Left lung (tissue), 14 donors: Measurements from ENCODE around the gene CIB4. TPM values are rescaled to one million over a fixed set of nuclear protein-coding genes. Genes with fewer than 3 reads are reported as not detected.

Experiments
- ATAC-seq: fragments of 200-7000 bp; cut with Tn5 transposase; one replicate; pipeline ENCODE4 v1.9.1; 2020; ENCODE audit warnings: moderate library complexity
- DNase-seq, 4 donors: peaks; one replicate each; pipeline ENCODE4 v3.0.0-alpha.2; 2013 to 2020
- H3K27ac ChIP-seq, 2 donors: fragments of 200-600 bp; sonication (generic) in 1 of 2; one replicate each; pipeline versions ENCODE4 v1.5.0 to v1.8.0; 2020 to 2021
- H3K27me3 ChIP-seq, 2 donors: fragments of 200-600 bp; sonication (generic) in 1 of 2; one replicate each; pipeline versions ENCODE4 v1.5.0 to v1.8.0; 2020 to 2021
- H3K36me3 ChIP-seq, 2 donors: fragments of 200-600 bp; sonication (generic) in 1 of 2; one replicate each; pipeline versions ENCODE4 v1.5.0 to v1.8.0; 2020 to 2021
- H3K4me1 ChIP-seq, 2 donors: fragments of 200-600 bp; one replicate each; pipeline ENCODE4 v1.8.0; 2021
- H3K4me3 ChIP-seq, 2 donors: fragments of 200-600 bp; sonication (generic) in 1 of 2; one replicate each; pipeline versions ENCODE4 v1.5.0 to v1.8.0; 2020 to 2021; ENCODE audit warnings: mild to moderate bottlenecking in 1 of 2
- H3K9me3 ChIP-seq, 2 donors: fragments of 200-600 bp; sonication (generic) in 1 of 2; one replicate each; pipeline versions ENCODE4 v1.5.0 to v1.8.0; 2020 to 2021
- intact Hi-C, 2 donors: fragments of 100-400 bp; cut with DNase I; formaldehyde crosslinking; loops; one replicate each; pipeline versions ENCODE4 v1.11.2 to v1.14.2; 2022
- long read RNA-seq, 12 donors: library from polyadenylated mRNA in 2 of 12; unstranded in 2 of 12; transcript quantifications; one replicate each; pipeline ENCODE4 v2.0.0 and lab custom pipeline, GENCODE V29; 2019 to 2026
- polyA plus RNA-seq, 6 donors: library from polyadenylated mRNA; unstranded; fragments of 120-200 nt; gene quantifications; one replicate each; pipeline ENCODE4 v1.2.1, GENCODE V29; 2013; ENCODE audit not compliant: insufficient read length in 6 of 6
- total RNA-seq, 2 donors: library from RNA; stranded (reverse); fragmentation: NEBNext Ultra II Directional; extraction: Animal tissue kit (Norgen Biotek cat#: 25700); gene quantifications; one replicate each; pipeline ENCODE4 v1.2.1, GENCODE V29; 2021
- TF ChIP-seq, protein P1 (sequence below), 2 donors: fragments of 200-600 bp; sonication (generic) in 1 of 2; IDR thresholded peaks; one replicate each; pipeline versions ENCODE4 v1.5.0 to v1.8.0; 2021; ENCODE audit warnings: antibody characterized with exemption in 2 of 2
- donor health status: DM: no; HTN: yes; CAD: no.
- donor health status: DM: no; HTN: no; CAD: no.

CIB4 gene
- total RNA-seq (not detected), polyA plus RNA-seq (1 to 10 TPM; 1.0 to 2.4 (median 1.8) TPM)
- long read RNA-seq, donor 1: 0 reads
- long read RNA-seq, donor 2, partial matches to known transcripts: 54 of 54 reads
- long read RNA-seq, donor 2, other reads (novel, unspliced or antisense): 0 of 54 reads
- long read RNA-seq, donor 3: 0 reads
- long read RNA-seq, donor 4: 0 reads
- long read RNA-seq, donor 5: 0 reads
- long read RNA-seq, donor 6: 0 reads
- long read RNA-seq, donor 7: 0 reads
- long read RNA-seq, donor 8: 0 reads
- long read RNA-seq, donor 9: 0 reads
- long read RNA-seq, donor 10: 0 reads
- long read RNA-seq, donor 11: 0 reads
- long read RNA-seq, donor 12: 0 reads

DNA sequence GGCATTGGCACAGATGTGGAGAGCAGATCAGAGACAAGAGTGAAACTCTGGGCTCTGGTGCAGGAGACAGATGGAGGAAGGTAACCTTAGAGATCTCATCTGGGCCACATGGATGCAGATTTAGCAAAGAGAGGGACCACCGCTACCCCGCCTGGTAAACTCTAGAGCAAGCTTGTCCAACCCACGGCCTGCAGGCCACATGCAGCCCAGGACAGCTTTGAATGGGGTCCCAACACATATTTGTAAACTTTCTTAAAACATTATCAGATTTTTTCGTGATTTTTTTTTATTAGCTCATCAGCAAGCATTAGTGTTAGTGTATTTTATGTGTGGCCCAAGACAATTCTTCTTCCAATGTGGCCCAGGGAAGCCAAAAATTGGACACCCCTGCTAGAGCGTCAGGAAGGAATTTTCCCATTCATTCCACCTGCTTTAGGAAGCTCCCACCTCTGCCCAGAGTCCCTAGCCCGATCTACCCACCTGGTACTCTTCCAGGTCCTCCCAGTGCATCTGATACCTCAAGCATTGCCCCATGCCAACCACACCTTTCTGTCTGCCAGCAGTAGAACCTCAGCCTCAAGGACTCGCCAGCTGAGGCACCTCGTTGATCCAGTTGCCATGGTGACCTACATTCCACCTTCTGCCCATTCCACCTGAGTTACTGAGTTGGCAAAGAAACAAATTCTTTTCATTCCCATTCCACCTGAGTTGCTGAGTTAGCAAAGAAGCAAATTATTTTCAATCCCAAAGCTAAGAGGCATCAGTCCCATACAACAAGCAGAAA, at the start of gene CIB4:
TSS of gene CIB4 (minus strand) at position 586 of the 784 bp plus-strand sequence. CDS start at position 534, 52 bp downstream.
- intact Hi-C loops: no loop called here
- no peaks in the 10 kb centered on the region for H3K36me3 ChIP-seq
- H3K4me3 ChIP-seq: no peak within 1 kb of the TSS
- TF ChIP-seq, protein P1, sequence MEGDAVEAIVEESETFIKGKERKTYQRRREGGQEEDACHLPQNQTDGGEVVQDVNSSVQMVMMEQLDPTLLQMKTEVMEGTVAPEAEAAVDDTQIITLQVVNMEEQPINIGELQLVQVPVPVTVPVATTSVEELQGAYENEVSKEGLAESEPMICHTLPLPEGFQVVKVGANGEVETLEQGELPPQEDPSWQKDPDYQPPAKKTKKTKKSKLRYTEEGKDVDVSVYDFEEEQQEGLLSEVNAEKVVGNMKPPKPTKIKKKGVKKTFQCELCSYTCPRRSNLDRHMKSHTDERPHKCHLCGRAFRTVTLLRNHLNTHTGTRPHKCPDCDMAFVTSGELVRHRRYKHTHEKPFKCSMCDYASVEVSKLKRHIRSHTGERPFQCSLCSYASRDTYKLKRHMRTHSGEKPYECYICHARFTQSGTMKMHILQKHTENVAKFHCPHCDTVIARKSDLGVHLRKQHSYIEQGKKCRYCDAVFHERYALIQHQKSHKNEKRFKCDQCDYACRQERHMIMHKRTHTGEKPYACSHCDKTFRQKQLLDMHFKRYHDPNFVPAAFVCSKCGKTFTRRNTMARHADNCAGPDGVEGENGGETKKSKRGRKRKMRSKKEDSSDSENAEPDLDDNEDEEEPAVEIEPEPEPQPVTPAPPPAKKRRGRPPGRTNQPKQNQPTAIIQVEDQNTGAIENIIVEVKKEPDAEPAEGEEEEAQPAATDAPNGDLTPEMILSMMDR (IDR thresholded peaks at IDR 0.05): no peak
- peaks cover 5 to 7% of the 10 kb centered on the region in 2 donors for H3K4me1 ChIP-seq
- DNase-seq: peak in 2 of 4 donors; percentile 64 to 74
- peaks cover 0 to 6% of the 10 kb centered on the region in 2 donors for H3K27me3 ChIP-seq
- H3K27ac ChIP-seq: no peak within 1 kb of the TSS
- ATAC-seq: peak; percentile 85
- H3K9me3 ChIP-seq: no peaks in the 10 kb centered on the region

DNA sequence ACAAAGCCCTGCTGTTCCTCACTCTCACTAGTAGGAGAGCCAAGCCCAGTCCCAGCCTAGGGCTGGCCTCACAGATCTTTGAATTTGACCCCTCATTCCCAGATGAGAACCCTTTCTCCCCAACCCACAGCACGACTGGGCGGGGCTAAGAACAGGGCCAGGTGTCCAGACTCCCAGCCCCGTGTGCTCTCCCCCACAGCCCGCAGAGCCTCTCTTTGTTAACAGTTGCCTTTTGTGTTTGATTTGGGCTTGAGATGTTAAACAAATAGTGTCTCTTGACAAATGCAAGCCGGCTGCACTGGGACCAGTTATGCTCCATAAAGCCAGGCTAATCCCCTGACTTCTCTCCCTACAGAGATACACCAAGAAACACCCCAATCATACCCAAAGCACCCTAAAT, 46.6 kb upstream of the CIB4 start:
- intact Hi-C loops: no loop called here

DNA sequence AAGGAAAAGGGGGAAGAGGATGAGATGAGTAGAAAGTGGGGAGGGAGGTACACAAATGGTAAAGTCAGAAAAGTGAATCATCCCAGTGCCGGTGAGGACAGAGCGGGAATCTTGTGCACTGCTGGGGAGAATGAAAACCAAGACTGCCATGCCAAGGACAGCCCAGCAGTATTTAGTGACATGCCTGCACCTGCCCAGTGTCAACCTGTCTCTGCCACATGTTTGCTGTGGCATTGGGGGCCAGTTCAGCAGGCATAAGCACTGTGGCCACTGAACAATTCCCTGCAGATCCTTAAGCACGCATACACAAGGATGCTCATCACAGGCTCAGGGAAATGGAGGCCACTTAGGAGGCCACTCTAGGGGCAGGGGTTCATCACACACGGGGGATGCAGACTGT, 46.2 kb upstream of the CIB4 start:
- ATAC-seq (no peak), DNase-seq (no peak)
- Histone ChIP-seq H3K36me3 (no peaks in the 10 kb centered on the region), H3K9me3 (no peaks in the 10 kb centered on the region), H3K4me1 (peaks cover 0 to 7% of the 10 kb centered on the region in 2 donors), H3K27me3 (peaks cover 0 to 42% of the 10 kb centered on the region in 2 donors), H3K4me3 (no peak overlapping the region), H3K27ac (no peak overlapping the region)
- intact Hi-C loops: no loop called here
- TF ChIP-seq, protein P1 (IDR thresholded peaks at IDR 0.05): no peak

More for the DNA sequence above, 46.6 kb upstream of the CIB4 start:
- peak in 2 of 4 donors; percentile 69 for DNase-seq
- Histone ChIP-seq H3K9me3 (no peaks in the 10 kb centered on the region), H3K27me3 (peaks cover under 1 to 46% of the 10 kb centered on the region in 2 donors), H3K4me3 (no peak overlapping the region), H3K27ac (no peak overlapping the region), H3K36me3 (no peaks in the 10 kb centered on the region), H3K4me1 (peaks cover 0 to 7% of the 10 kb centered on the region in 2 donors)
- TF ChIP-seq, protein P1 (IDR thresholded peaks at IDR 0.05): no peak
- ATAC-seq: peak; percentile 5

DNA sequence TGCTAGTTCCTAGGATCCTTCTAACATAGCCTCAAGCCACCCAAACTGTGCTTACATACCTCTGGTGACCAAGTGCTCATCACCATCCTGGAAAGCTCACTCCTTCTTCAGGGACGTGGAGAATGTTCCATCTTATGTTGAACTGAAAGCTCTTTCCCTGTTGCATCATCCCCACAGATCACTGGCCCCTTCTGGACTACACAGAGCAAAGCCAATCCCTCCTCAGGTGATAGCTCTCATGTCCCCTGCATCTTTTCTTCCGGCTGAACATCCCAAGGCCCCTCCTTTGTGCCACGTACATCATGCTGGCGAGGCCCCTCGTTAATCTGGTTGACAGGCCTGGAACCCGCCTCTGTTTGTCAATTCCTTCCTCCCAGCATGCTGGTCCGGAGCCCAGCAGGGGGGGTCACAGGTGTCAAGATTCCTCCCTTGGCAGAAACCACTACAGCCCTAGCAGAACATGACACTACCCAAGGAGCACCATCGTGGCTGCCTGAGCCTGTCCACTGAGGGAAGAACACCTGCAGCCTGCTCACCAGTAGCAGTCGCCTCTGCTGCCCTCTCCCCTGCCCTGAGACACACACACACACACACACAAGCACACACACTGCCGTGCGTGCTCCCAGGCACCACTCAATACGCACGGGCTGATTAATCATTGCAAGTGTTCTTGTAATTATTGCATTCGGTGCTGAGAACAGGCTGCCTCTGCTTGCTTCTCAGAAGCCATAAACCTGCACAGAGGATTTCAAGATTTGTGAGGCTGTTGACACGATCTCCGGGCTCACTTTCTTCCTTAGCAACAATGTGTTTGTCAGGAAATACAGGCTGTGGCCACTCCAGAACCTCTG, 45.0 kb upstream of the CIB4 start:
- TF ChIP-seq, protein P1 (IDR thresholded peaks at IDR 0.05): no peak
- intact Hi-C loops: no loop called here
- peaks cover 0 to 31% of the 10 kb centered on the region in 2 donors for H3K27me3 ChIP-seq
- no peaks in the 10 kb centered on the region for H3K9me3 ChIP-seq
- ATAC-seq (peak; percentile 64), DNase-seq (peak in 2 of 4 donors; percentile 49 to 58)
- H3K27ac ChIP-seq: no peak overlapping the region
- no peaks in the 10 kb centered on the region for H3K4me1 ChIP-seq
- no peaks in the 10 kb centered on the region for H3K36me3 ChIP-seq
- no peak overlapping the region for H3K4me3 ChIP-seq
